Hematopoietic multipotent progenitor cell treated with erythropoietin and hydrocortisone succinate and interleukin-3 and kit ligand, for 15 days (in vitro differentiated cells): ENCODE results near the gene GATC.

Experiments used
- DNase-seq: peaks from one replicate; pipeline ENCODE4 v3.0.0-alpha.2; 2015; ENCODE audit warnings: low spot score

The GATC gene

DNA sequence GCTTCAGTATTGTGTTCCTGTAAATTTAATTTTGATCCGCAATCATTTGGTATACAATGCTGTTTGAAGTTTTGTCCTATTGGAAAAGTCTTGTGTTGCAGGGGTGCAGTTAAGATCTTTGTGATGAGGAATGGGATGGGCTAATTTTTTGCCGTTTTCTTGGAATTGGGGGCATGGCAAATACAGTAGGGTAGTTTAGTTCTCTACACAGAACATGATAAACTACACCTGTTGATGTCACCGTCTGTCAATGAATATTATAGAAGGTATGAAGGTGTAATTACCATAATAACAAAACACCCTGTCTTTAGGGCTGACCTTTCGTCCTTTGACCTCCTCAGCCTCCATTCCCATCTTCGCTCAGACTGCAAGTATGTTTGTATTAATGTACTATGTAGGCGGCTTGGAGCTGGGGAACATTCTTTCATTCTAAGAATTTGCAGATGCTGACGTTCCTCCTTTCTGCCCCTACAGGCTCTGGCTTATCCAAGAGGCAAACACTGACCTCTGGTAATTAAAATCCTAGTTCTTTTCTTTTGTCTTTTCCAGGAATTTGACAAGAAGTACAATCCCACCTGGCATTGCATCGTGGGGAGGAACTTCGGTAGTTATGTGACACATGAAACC lies 51.4 kb downstream of the GATC start:
- no peak for DNase-seq

DNA sequence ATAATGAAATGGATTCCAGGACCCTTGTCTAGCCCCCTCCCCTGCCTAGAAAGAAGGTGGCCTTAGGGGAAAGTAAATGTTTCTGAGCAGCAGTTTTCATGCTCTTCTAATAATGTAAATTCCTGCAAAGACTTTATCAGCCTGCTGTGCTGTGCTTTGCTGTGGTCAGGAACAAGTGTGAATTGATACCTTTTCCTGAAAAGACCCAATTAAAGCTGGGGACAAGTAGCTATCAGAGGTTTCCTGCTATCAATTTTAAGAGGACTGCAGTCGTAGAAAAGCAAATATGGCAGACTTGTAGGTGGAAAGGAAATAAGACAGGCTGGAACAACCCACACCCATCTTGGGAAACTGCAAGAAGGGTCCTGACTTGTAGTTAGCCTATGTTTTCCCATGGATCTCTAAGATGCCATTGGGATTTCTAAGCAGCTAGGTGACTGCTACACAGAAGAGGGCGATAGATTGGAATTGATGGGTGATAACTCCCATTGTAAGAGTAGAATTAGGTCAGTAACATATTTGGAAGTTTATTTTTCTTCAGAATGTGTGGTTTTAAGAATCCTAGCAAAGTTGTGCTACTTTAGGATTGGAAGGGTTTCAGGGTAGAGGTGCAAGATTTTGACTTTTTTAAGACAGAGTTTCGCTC lies 52.7 kb downstream of the GATC start:
- no peak for DNase-seq

DNA sequence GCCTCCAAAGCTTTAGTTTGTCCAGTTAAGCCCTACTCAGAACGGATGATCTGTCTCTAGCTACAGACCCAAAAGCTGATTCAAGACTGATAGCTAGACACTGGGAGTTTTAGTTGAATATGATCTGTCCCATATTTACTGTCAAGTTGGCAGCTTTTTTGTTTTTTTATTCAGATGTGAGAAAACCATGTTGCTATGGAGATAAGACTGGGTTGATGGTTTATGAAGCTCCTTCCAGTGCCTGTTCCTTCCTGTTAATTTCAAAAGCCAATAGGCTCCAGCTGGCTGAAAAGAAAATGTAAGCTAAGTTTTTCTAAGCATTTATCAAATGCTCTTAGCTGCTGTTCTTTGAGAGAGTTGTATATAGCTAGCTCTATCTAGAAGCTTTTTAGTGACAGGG lies 54.3 kb downstream of the GATC start:
- DNase-seq: no peak

DNA sequence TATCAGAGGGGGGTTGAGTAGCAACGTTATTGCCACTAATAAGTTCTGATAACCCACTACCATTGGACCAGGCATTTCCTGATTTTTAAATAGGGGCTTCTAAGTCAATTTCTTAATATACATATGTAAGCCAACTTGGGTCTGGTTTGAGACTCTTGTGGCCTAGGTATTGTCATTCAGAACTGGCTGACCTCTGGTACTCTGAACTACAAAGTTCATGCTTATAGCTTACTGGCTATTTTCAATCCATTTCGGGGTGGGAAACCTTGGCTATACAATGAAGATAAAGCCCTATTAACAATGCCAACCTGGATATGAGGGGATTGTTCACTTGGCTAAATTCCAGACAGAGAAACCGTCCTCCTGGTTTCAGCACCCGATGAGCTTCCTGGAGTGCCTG lies 58.3 kb downstream of the GATC start:
- DNase-seq: no peak

DNA sequence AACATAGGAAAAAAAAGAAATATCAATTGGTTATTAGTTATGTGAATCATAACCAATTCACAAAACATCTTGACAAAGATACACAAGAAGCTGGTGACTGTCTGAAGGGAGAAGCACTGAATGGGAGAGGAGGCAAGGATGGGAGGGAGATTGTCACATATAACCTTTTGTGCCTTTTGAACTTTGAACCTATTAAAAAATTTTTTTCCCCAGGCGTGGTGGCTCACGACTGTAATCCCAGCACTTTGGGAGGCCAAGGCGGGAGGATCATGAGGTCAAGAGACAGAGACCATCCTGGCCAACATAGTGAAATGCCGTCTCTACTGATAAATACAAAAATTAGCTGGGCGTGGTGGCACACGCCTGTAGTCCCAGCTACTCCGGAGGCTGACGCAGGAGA lies 62.3 kb downstream of the GATC start:
- no peak for DNase-seq
